Right ventricle myocardium inferior (tissue), 1 donor: Measurements from ENCODE around the gene CDK5. TPM values are rescaled to one million over a fixed set of nuclear protein-coding genes. Genes with fewer than 3 reads are reported as not detected.

ENCODE experiments used
- ATAC-seq: fragments of 200-7000 bp; cut with Tn5 transposase; one replicate; pipeline ENCODE4 v1.9.1; 2020; ENCODE audit warnings: mild to moderate bottlenecking, moderate library complexity
- DNase-seq: peaks from one replicate; pipeline ENCODE4 v3.0.0; 2021; ENCODE audit errors: missing footprints
- intact Hi-C: fragments of 100-400 bp; cut with DNase I; formaldehyde crosslinking; loops from one replicate; pipeline ENCODE4 v1.11.0; 2022
- total RNA-seq: library from RNA; stranded (reverse); fragmentation: NEBNext Ultra II Directional; extraction: Animal tissue kit (Norgen Biotek cat#: 25700); gene quantifications from one replicate; pipeline ENCODE4 v1.2.1, GENCODE V29; 2021
- donor health status: DM: no; HTN: yes; CAD: no; lungs with severe emphysema.

CDK5 gene
- total RNA-seq, 1 donor from 2014 or later, result 6.7 TPM

DNA sequence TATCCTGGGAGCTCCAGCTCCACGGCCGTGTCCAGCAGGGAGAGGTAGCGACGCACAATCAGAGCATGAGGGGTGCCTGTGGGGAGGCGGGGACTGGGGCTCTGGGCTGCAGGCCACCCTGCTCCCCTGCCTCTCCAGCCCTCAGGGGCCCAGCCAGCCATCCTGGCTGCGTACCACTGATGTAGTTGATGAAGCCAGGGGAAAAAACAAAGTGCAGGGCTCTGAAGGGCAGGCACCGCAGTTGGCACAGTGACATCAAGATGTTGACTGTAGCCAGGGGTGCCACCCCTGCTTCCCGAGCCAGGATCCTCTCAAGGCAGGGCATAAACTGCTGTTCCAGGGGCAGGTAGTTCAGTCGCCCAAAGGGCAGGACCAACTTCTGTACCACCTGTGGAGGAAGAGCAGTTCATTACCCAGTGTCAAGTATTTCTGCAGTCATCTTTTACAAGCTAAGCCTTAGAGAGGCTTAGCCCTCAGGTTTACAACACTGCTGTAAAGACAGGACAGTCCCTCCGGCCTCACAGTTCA lies 20.1 kb upstream of the CDK5 start:
- ATAC-seq (no peak), DNase-seq (peak; percentile 69)
- intact Hi-C loops, result no loop called here

DNA sequence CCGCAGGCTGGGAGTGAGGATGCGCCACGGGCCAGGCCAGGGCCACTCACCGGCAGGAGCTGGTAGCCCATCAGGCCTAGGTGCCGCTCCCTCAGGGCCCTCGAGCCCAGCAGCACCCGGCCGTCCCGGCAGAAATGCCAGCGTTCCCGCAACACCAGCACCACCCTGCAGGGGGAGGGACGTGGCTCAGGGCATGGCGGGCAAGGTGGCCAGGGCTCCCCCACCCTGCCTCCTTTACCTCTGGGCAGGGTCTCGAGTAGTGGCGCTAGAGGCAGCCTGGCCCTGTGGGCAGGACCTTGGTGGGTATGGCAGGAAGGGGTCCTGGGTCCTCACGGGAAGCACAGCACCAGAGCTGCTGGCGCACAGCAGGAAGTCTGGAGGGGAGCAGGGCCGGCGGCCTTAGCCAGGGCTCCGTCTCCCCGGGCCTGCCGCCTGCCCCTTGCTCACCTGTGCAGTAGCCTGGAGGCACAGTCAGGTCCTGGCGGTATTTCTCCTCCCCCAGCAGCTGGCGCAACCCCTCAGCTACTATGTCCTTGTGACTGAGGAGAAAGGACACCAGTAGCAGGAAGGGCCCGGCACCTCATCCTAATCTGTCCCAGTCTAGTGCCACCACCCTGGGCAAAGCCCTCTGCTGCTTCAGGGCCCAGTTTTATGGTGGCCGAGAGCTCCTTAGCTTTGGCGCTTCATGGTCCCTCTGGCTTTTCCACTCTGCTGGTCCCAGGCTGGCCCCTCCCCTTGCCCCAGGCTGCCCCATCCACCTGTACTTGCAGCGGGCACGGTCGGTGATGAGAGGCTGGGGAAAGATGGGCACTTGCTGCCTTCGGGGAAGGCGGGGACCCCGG lies 19.4 kb upstream of the CDK5 start:
- intact Hi-C loops, result no loop called here
- ATAC-seq (no peak), DNase-seq (peak; percentile 68)

DNA sequence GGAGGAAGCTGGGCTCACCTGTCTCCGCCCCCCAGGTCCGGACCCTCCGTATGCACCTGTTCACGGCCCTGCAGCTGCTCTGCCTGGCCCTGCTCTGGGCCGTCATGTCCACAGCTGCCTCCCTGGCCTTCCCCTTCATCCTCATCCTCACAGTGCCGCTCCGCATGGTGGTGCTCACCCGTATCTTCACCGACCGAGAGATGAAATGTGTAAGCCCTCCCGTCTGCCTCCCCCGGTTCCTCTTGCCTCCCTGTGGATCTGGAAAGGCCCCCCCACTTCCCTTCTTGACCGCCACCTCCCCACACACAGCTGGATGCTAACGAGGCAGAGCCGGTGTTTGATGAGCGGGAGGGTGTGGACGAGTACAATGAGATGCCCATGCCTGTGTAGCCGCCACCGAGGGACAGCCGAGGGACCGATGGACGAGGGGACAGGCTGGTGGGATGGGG lies 18.3 kb upstream of the CDK5 start:
- intact Hi-C loops, result no loop called here
- DNase-seq (peak; percentile 61), ATAC-seq (no peak)

DNA sequence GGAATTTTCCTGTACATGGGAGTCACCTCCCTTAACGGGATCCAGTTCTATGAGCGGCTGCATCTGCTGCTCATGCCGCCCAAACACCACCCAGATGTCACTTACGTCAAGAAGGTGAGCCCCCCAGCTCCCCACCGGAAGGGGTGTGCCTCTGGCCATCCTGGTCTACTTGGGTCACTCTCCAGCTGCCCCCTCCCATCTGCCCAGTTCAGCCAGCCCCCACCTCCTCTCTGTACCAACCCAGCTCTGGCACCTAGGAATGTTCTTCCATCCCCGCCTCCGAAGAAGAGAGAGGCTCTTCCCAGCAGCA lies 17.9 kb upstream of the CDK5 start:
- intact Hi-C loops, result no loop called here
- ATAC-seq (no peak), DNase-seq (no peak)

DNA sequence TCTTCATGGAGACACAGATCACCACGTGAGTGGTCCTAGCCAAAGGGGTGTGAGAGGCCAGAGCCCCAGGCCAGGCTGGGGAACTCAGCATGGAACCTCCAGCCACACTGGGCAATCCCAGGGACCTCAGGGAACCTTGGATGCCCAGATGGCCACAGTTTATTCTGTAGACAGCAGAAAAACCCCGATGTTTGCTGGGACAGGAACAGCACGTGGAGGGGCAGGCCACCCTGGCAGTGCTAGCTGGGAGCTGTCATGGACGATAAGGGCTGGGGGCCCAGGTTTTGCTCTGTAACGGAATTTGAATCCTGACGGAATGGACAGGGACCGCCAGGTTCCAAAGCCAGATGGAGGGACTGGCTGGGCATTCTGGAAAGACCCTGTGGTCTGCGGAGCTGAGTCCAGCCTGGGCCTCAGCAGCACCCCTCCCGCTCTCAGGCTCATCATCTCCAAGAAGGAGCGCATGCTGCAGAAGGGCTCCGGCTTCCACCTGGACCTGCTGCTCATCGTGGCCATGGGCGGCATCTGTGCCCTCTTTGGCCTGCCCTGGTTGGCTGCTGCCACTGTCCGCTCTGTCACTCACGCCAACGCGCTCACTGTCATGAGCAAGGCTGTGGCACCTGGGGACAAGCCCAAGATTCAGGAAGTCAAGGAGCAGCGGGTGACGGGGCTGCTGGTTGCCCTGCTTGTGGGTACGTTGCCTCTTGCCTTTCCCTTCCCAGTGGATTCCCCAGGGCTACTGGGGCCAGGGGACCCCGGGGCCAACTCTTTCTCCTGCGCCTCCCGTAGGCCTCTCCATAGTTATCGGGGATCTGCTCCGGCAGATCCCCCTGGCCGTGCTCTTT lies 17.3 kb upstream of the CDK5 start:
- intact Hi-C loops, result no loop called here
- ATAC-seq (no peak), DNase-seq (peak; percentile 59)

DNA sequence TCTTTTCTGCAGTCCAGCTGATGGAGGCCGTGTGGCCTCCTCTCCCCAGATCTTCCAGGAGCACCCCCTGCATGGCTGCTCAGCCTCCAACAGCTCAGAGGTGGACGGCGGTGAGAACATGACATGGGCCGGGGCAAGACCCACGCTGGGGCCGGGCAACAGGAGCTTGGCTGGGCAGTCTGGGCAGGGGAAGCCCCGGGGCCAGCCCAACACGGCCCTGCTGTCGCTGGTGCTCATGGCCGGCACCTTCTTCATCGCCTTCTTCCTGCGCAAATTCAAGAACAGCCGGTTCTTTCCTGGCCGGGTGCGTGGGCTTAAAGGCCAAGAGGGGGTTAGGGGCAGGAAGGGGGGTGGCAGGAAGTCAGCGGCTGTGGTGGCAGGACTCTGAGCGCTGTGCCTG lies 16.3 kb upstream of the CDK5 start:
- ATAC-seq (no peak), DNase-seq (peak; percentile 52)
- intact Hi-C loops, result no loop called here

DNA sequence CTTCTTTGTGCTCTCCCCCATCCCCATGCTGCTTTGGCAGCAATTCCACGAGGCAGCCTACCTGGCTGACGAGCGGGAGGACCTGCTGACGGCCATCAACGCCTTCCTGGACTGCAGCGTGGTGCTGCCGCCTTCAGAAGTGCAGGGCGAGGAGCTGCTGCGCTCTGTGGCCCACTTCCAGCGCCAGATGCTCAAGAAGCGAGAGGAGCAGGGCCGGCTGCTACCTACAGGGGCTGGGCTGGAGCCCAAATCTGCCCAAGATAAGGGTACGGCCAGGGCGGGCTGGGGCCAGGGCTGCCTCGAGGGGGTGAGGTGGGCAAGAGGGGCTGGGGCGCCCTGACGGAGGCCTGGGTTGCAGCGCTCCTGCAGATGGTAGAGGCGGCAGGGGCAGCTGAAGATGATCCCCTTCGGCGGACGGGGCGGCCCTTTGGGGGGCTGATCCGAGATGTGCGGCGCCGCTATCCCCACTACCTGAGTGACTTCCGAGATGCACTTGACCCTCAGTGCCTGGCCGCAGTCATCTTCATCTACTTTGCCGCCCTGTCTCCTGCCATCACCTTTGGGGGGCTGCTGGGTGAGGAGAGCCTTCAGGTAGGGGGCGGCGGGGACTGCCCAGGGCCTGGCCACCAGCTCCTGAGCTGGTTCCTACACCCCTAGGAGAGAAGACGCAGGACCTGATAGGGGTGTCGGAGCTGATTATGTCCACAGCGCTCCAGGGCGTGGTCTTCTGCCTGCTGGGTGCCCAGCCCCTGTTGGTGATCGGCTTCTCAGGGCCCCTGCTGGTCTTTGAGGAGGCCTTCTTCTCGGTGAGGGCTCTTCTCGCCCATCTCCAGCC lies 13.6 kb upstream of the CDK5 start:
- DNase-seq, result peak; percentile 32
- intact Hi-C loops, result no loop called here
- ATAC-seq, result no peak

DNA sequence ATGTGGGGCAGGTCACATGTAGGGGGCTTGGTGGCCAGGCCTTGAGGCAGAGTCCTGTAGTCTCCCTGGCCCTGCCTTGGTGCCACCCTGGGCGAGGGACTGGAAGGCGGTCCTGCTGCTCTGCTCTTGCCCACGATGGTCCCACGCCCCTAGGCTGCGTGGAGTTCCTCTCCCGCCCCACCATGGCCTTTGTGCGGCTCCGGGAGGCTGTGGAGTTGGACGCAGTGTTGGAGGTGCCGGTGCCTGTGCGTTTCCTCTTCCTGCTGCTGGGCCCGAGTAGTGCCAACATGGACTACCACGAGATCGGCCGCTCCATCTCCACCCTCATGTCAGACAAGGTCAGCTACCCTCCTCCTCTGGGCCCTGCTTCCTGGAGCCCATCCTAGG lies 12.9 kb upstream of the CDK5 start:
- DNase-seq (no peak), ATAC-seq (no peak)
- intact Hi-C loops, result no loop called here

DNA sequence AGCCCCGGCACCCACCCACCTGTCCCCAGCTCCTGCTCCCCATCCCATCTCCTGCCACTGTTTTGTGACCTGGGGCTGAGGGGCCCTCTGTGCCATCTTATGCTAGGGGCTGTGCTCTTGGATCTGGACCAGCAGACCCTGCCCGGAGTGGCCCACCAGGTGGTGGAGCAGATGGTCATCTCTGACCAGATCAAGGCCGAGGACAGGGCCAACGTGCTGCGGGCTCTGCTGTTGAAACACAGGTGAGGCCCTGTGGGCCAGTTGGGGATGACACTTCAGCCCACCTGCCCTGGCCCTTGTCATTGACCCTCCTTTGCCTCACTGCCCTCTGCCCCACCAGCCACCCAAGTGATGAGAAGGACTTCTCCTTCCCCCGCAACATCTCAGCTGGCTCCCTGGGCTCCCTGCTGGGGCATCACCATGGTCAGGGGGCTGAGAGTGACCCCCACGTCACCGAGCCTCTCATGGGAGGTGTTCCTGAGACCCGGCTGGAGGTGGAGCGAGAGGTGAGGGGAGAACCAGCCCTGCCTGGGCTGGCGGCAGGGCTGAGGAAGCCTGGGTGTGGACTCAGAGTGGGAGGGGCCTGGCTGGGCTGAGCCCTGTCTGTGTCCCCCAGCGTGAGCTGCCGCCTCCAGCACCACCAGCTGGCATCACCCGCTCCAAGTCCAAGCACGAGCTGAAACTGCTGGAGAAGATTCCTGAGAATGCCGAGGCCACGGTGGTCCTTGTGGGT lies 12.3 kb upstream of the CDK5 start:
- intact Hi-C loops, result no loop called here
- DNase-seq (no peak), ATAC-seq (no peak)

DNA sequence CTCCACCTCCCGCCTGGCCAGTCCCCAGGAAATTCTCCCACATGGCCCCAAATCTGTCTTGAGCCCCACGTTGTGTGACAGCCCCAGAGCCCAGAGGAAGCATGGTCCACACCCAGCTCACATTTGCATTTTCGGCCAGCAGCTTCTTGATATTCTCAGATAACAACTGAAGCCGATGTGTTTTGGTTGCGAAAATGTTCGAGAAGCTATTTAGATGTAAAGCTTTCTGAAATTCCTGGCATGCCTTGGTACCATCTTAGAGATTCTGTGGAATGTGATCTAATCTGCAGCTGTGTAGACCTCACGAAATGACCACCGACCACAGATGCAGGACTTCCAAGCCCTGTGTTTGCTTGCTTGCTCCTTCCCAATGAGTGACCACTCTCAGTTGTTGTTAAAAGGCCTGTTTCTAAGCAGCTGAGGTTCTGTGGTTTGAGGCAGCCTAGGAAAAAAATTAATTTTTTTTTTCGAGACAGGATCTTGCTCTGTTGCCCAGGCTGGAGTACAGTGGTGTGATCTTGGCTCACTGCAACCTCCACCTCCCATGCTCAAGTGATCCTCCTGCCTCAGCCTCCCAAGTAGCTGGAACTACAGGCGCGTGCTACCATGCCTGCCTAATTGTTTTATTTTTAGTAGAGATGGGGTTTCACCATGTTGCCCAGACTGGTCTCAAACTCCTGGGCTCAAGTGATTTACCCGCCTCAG lies 10.5 kb upstream of the CDK5 start:
- DNase-seq, result no peak
- intact Hi-C loops, result no loop called here
- no peak for ATAC-seq

DNA sequence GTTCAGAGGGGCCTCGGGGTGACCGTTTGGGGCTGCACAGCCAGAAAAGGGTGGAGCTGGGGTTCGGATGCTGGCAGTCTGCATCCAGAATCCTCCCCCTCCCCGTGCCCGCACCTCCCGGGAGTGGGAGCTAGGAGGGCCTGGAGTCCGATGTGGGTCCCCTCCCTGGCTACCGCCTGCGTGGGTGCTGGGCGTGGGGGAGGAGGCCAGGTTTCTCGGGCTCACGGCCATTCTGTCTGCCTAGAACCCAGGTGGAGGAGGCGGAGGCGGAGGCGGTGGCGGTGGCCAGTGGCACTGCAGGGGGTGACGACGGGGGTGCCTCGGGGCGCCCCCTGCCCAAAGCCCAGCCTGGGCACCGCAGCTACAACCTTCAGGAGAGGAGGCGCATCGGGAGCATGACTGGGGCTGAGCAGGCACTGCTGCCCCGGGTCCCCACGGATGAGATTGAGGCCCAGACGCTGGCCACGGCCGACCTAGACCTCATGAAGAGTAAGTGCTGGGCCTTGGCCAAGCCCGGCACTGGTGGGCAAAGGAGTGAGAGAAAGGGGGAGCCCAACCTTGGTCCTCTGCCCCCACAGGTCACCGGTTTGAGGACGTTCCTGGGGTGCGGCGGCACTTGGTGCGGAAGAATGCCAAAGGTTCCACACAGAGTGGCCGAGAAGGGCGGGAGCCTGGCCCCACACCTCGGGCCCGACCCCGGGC lies 8.7 kb upstream of the CDK5 start:
- DNase-seq, result no peak

DNA sequence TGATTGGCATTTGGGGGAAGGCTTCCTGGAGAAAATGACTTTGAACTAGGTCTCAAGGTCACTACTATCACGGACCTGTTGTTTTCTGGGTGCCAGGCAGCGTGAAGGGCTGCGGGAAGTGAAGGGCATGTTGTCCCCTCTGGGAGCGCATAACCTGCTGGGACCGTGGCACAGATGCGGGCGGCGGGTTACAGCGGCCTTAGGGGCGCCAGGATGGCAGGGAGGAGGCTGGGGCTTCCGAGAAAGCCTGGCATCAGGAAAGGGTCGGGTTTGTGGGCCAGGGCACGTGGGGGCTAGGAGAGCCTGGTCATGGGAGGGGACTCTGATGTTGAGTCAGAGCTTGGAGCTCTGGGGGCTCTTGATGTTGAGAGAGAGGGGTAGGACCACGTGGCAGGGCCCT lies 7.8 kb upstream of the CDK5 start:
- ATAC-seq, result no peak
- intact Hi-C loops, result no loop called here
- DNase-seq, result no peak

More for the DNA sequence above, 8.7 kb upstream of the CDK5 start:
- intact Hi-C loops, result no loop called here
- ATAC-seq, result no peak

DNA sequence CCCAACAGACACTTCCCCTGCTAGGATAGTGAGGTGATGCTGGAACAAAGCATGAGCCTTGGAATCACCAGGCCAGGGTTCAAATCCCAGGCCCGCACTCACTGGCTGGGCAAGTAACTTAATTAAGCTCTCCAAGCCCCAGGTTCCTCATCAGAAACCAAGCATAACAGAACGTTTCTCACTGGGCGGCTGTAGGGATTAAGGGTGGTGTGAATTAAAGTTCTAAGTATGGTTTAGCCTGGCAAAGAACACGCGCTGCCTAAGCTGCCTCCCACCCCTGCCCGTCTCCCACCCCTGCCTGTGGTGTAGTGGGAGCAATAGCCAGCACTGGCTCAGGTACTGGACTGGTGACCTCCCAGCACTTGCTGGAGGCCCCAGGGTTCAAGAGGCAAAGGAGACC lies 7.3 kb upstream of the CDK5 start:
- intact Hi-C loops, result no loop called here
- no peak for ATAC-seq
- no peak for DNase-seq

DNA sequence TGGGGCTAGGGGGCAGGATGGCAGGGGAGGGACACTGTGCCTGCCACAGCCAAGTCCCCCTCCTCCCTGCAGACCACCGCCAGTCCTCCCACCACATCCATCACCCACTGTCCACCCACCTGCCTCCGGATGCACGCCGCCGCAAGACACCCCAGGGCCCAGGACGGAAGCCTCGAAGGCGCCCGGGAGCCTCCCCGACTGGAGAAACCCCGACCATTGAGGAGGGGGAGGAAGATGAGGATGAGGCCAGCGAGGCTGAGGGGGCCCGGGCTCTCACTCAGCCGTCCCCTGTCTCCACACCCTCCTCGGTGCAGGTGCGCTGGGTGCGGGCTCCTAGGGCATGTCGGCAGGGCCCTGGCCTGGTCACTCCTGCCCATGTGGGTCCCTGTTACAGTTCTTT lies 6.8 kb upstream of the CDK5 start:
- ATAC-seq (no peak), DNase-seq (no peak)
- intact Hi-C loops, result no loop called here

DNA sequence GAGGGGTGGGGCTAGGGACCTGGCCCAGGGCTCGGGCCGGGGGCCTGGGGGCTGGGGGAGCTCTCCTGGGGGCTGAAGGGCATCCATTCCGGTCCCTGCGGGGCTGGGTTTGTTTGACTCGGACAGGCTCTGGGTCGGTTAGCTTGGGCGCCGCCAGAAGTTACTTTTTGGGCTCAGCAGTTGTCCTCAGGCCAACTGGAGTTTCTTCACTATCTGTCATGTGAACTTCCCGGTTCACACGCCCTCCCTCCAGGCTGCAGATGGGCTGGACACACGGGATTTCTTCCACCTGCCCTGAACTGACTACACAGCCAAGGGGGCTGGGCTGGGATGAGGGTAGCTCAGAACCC lies 5.5 kb upstream of the CDK5 start:
- no peak for ATAC-seq
- intact Hi-C loops, result no loop called here

DNA sequence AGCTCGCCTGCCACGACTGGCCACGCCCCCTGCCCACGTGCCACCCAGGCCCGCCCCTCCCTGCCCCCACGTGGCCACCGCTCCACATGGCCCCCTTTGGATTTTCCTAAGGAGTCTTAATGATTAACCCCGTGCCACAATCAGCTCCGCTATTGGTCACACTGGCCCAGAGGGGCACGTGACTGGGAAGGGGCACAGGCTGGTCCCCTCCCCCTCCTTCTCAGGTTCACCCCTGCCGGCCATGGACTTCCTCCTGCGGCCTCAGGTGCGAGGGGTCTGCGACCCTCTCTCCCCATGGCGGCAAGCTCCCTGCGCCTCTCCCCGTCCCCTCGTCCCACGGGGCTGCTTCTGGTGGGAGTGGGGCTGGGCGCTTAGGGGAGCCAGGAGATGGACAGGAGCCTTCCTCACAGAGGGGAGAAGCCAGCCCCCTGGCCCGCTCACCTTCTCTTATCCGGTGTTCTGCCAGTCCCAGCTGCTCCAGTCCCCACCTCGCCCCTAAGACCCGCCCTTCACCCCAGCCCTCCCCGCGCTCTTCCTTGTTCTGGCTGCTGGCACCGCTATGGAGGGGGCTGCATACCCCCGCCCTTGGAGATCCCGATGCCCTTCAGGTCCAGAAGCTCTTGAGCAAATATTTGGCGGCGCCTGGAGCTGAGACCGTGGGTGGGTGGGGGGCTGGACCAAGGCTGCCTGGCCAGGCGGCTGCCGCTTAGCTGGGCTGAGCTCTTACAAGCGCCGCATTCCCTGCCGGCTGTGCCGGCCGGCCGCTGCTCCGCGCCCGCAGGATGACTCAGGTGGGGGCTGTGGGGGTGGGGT lies 4.9 kb upstream of the CDK5 start:
- no peak for DNase-seq
- no peak for ATAC-seq
- intact Hi-C loops, result no loop called here

More for the DNA sequence above, 5.5 kb upstream of the CDK5 start:
- DNase-seq, result no peak

DNA sequence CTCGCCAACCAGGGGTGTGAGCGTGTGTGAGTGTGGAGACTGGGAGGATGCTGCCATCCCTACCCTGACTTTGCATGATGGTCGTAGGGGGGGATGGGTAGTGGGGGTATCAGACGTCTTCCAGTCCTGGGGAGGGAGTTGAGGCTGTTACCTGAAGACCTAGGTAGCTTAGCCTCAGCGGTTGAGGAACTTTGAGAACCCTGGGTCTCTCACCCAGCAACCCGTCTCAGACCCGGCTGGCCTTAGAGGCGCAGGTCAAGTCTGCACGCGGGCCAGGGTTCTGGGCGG lies 4.4 kb upstream of the CDK5 start:
- DNase-seq, result no peak
- ATAC-seq, result no peak
- intact Hi-C loops, result no loop called here
